Tongue (tissue), 2 donors: ENCODE data around the gene TOX2. TPM values are rescaled to one million over a fixed set of nuclear protein-coding genes. Genes with fewer than 3 reads are reported as not detected.
A peak's percentile ranks its signal among the peaks of the same experiment; 100 is the strongest.
"Not testable (repeated sequence)": the region's sequence is repeated elsewhere in the genome, so short reads cannot be mapped to it uniquely, and the experiment has no call there.

Experiments used
- DNase-seq: peaks from one replicate; pipeline ENCODE4 v3.0.0-alpha.2; 2015
- total RNA-seq: library from RNA; depleted of rRNA; stranded (reverse); fragments of >200 nt; gene quantifications from one replicate; pipeline ENCODE4 v1.2.3, GENCODE V29; 2014

The TOX2 gene
- total RNA-seq, 1 donor from 2014 or later, result 0.51 TPM

GRCh38 chr20:44033344-44033743, 118.7 kb downstream of the TOX2 start:
- DNase-seq, result no peak

GRCh38 chr20:44033873-44034272, 119.2 kb downstream of the TOX2 start:
- DNase-seq, result no peak

GRCh38 chr20:44034451-44034850, 119.8 kb downstream of the TOX2 start:
- DNase-seq, result no peak

- DNase-seq, result no peak
These were observed 120.4 kb downstream of the TOX2 start for GRCh38 chr20:44034965-44035635.

GRCh38 chr20:44035924-44036323, 121.3 kb downstream of the TOX2 start:
- no peak for DNase-seq

GRCh38 chr20:44036441-44036840, 121.8 kb downstream of the TOX2 start:
- no peak for DNase-seq

- peak; percentile 66 for DNase-seq
These were observed 124.0 kb downstream of the TOX2 start for GRCh38 chr20:44038681-44039123.

GRCh38 chr20:44039147-44039546, 124.5 kb downstream of the TOX2 start:
- DNase-seq, result no peak

GRCh38 chr20:44039741-44040140, 125.1 kb downstream of the TOX2 start:
- no peak for DNase-seq

GRCh38 chr20:44040202-44040915, 125.7 kb downstream of the TOX2 start:
- DNase-seq, result no peak

GRCh38 chr20:44041001-44041400, 126.3 kb downstream of the TOX2 start:
- DNase-seq, result no peak

GRCh38 chr20:44044712-44045111, 130.1 kb downstream of the TOX2 start:
- DNase-seq, result not testable (repeated sequence)

- DNase-seq, result no peak
These were observed 135.7 kb downstream of the TOX2 start for GRCh38 chr20:44050327-44050726.

- DNase-seq, result no peak
These were observed 136.4 kb downstream of the TOX2 start for GRCh38 chr20:44050925-44051660.

GRCh38 chr20:44051661-44052000, 137.0 kb downstream of the TOX2 start:
- no peak for DNase-seq

- no peak for DNase-seq
These were observed 137.5 kb downstream of the TOX2 start for GRCh38 chr20:44052166-44052565.

- no peak for DNase-seq
These were observed 138.4 kb downstream of the TOX2 start for GRCh38 chr20:44053046-44053445.

GRCh38 chr20:44054118-44054517, 139.5 kb downstream of the TOX2 start:
- DNase-seq, result no peak

- DNase-seq, result no peak
These were observed 140.2 kb downstream of the TOX2 start for GRCh38 chr20:44054849-44055248.

GRCh38 chr20:44056010-44056698, 141.5 kb downstream of the TOX2 start:
- DNase-seq, result peak; percentile 51

- DNase-seq, result no peak
These were observed 143.3 kb downstream of the TOX2 start for GRCh38 chr20:44057698-44058675.
